Activated B cell treated with CpG ODN at 0.5 μM for 24 hours (primary cell): Measurements from ENCODE around the gene MCUR1. TPM values are rescaled to one million over a fixed set of nuclear protein-coding genes. Genes with fewer than 3 reads are reported as not detected.
A peak's percentile ranks its signal among the peaks of the same experiment; 100 is the strongest.
"Not testable (repeated sequence)": the region's sequence is repeated elsewhere in the genome, so short reads cannot be mapped to it uniquely, and the experiment has no call there.

Experiments
- ATAC-seq: fragments of 200-7000 bp; cut with Tn5 transposase; one replicate; pipeline ENCODE4 v1.10.0; 2021; ENCODE audit warnings: low read depth, mild to moderate bottlenecking, moderate library complexity
- CTCF ChIA-PET: fragments of 350-600 bp; sonication (Branson Sonifier 250); formaldehyde crosslinking; loops from one replicate; lab custom pipeline; 2021; ENCODE audit warnings: antibody characterized with exemption; lab: Charles Lee
- POLR2A ChIA-PET: fragments of 350-600 bp; sonication (Branson Sonifier 250); formaldehyde crosslinking; loops from one replicate; lab custom pipeline; 2021; ENCODE audit warnings: antibody characterized with exemption; lab: Charles Lee
- DNase-seq: peaks from one replicate; pipeline ENCODE4 v3.0.0; 2022
- H3K27ac Mint-ChIP-seq: one replicate; pipeline ENCODE4 v1.8.0; 2020; ENCODE audit warnings: mixed read lengths
- H3K27me3 Mint-ChIP-seq: one replicate; pipeline ENCODE4 v1.8.0; 2021; ENCODE audit warnings: mixed read lengths
- H3K36me3 Mint-ChIP-seq: one replicate; pipeline ENCODE4 v1.8.0; 2021; ENCODE audit warnings: low read depth, mixed read lengths
- H3K4me1 Mint-ChIP-seq: one replicate; pipeline ENCODE4 v1.8.0; 2021; ENCODE audit warnings: mixed read lengths
- H3K4me3 Mint-ChIP-seq: one replicate; pipeline ENCODE4 v1.8.0; 2020; ENCODE audit warnings: mild to moderate bottlenecking, mixed read lengths
- H3K9me3 Mint-ChIP-seq: one replicate; pipeline ENCODE4 v1.8.0; 2020; ENCODE audit warnings: mixed read lengths
- intact Hi-C: fragments of 100-400 bp; cut with micrococcal nuclease; formaldehyde crosslinking; loops from one replicate; pipeline ENCODE4 v1.15.1; 2024
- total RNA-seq: library from RNA; stranded (reverse); gene quantifications from 2 replicates; pipeline ENCODE4 v1.2.3, GENCODE V29; 2022
- TF ChIP-seq, protein P1 (sequence below): fragments of 200-600 bp; IDR thresholded peaks from one replicate; pipeline ENCODE4 v1.8.0; 2022; ENCODE audit warnings: antibody characterized with exemption, mild to moderate bottlenecking

Gene MCUR1
- total RNA-seq, 1 donor from 2014 or later, result 13.6 TPM

DNA sequence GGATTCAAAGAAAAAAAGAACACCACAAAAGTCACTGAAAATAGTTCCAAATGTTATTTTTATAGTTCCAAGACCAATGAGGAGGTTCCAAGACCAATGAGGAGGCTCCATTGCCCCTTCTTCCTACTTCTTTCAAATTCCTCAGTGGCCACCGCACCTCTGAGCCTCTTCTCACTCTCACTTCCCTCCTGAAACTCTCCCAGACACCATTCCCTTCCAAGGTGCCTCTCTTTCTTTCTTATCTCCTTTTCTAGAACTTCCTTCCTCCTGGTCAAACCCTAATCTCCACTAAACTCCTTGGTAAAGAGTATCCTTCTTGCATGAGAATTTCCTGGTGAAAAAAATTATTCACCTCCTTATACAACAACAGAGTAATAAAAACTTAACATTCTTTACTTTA is 20.4 kb upstream of the MCUR1 start:
- no peaks in the 10 kb centered on the region for H3K36me3 Mint-ChIP-seq
- DNase-seq, result no peak
- POLR2A ChIA-PET, result interaction anchor here (0.7 kb wide), 1 partner anchor 1797 kb away, joined by 3 read pairs; no protein-coding TSS in a partner anchor

DNA sequence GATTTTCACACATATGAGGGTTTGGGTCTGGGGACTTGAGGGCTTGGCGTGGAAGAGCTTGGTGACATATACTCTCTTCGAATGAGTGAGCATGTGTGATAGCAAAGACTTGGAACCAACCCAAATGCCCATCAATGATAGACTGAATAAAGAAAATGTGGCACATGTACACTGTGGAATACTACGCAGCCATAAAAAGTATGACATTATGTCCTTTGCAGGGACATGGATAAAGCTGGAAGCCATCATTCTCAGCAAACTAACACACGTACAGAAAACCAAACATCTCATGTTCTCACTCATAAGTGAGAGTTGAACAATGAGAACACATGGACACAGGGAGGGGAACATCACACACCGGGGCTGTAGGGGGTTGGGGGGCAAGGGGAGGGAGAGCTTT is 19.7 kb upstream of the MCUR1 start:
- CTCF ChIA-PET, ATAC-seq, H3K9me3 Mint-ChIP-seq, H3K4me3 Mint-ChIP-seq, H3K27ac Mint-ChIP-seq, H3K27me3 Mint-ChIP-seq, H3K36me3 Mint-ChIP-seq, POLR2A ChIA-PET, DNase-seq: not testable (repeated sequence)
- intact Hi-C loops, result loop anchor here (1.0 kb wide), 1 partner anchor 31 kb away; no protein-coding TSS in a partner anchor
- peaks cover 17% of the 10 kb centered on the region for H3K4me1 Mint-ChIP-seq

More for the DNA sequence above, 20.4 kb upstream of the MCUR1 start:
- Mint-ChIP-seq H3K9me3 (peaks cover 3% of the 10 kb centered on the region), H3K4me3 (no peak overlapping the region), H3K27ac (no peak overlapping the region), H3K4me1 (peaks cover 17% of the 10 kb centered on the region), H3K27me3 (peaks cover 3% of the 10 kb centered on the region)
- intact Hi-C loops, result loop anchor here (1.0 kb wide), 1 partner anchor 31 kb away; no protein-coding TSS in a partner anchor
- CTCF ChIA-PET, result no interaction called here
- ATAC-seq, result no peak
- TF ChIP-seq, protein P1, sequence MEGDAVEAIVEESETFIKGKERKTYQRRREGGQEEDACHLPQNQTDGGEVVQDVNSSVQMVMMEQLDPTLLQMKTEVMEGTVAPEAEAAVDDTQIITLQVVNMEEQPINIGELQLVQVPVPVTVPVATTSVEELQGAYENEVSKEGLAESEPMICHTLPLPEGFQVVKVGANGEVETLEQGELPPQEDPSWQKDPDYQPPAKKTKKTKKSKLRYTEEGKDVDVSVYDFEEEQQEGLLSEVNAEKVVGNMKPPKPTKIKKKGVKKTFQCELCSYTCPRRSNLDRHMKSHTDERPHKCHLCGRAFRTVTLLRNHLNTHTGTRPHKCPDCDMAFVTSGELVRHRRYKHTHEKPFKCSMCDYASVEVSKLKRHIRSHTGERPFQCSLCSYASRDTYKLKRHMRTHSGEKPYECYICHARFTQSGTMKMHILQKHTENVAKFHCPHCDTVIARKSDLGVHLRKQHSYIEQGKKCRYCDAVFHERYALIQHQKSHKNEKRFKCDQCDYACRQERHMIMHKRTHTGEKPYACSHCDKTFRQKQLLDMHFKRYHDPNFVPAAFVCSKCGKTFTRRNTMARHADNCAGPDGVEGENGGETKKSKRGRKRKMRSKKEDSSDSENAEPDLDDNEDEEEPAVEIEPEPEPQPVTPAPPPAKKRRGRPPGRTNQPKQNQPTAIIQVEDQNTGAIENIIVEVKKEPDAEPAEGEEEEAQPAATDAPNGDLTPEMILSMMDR, result no peak

DNA sequence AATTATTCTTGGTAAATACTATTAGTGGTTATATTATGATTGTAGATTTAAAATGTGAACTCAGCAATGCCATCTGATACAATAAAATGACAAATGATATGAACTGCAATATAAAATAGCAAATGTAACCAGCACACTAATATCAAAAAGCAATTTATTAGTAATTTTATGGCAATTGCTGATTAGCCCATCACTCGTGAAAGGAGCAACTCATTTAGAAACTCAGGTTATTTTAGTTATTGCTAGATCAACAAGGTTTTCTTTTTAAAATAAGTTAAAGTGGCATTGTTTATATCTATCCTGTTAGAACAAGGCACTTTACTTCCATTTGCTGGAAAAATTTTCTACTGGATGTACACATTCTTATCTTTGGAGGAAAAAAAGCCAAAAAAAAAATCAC is 18.4 kb upstream of the MCUR1 start:
- Mint-ChIP-seq H3K36me3 (no peaks in the 10 kb centered on the region), H3K27me3 (peaks cover 3% of the 10 kb centered on the region), H3K9me3 (peaks cover 10% of the 10 kb centered on the region), H3K27ac (no peak overlapping the region), H3K4me3 (no peak overlapping the region), H3K4me1 (peaks cover 17% of the 10 kb centered on the region)
- TF ChIP-seq, protein P1, result no peak
- CTCF ChIA-PET, result no interaction called here
- DNase-seq, result no peak
- no peak for ATAC-seq
- POLR2A ChIA-PET, result no interaction called here
- intact Hi-C loops, result no loop called here

DNA sequence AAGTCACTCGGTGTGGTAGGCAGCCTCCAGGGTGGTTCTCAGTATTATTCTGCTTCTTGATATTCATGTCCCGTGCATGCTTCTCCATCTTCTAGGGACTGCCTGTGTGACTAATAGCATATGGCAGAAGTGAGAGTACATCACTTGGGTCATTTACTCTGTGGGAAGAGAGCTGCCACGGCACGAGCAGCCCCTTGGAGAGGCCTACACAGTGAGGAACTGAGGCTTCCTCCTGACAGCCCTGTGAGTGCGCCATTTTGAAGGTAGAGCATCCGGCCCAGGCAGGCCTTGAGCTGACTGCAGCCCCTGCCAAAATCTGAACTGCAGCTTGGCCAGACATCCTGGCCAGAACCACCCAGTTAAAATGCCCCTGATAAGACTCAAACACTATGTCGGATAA is 17.3 kb upstream of the MCUR1 start:
- POLR2A ChIA-PET, result no interaction called here

DNA sequence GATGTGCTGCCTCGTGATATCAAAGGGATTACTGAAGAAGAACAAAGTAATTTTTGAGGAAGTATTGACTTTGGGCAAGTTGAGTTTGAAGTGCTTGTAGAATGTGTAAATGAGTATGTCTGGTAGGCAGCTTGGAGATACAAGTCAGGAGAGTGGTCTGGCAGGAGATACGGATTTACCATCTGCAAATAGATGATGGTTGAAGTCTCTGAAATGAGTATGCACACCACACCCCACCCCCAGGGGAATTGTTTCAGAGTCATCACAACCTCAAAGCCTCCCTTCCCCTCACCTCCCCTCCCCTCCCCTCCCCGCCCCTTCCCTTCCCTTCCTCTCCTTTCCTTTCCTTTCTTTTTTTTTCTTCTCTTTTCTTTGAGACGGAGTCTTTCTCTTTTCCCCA is 16.4 kb upstream of the MCUR1 start:
- intact Hi-C loops, result no loop called here
- CTCF ChIA-PET, result no interaction called here
- H3K36me3 Mint-ChIP-seq, result no peaks in the 10 kb centered on the region
- no peak overlapping the region for H3K4me3 Mint-ChIP-seq
- H3K27me3 Mint-ChIP-seq, result peaks cover 1% of the 10 kb centered on the region
- H3K27ac Mint-ChIP-seq, result no peak overlapping the region
- H3K4me1 Mint-ChIP-seq, result peaks cover 17% of the 10 kb centered on the region
- H3K9me3 Mint-ChIP-seq, result peaks cover 10% of the 10 kb centered on the region
- POLR2A ChIA-PET, result interaction anchor here (0.9 kb wide), 1 partner anchor 16 kb away, joined by 3 read pairs; the partner anchor contains the start of gene MCUR1
- ATAC-seq (peak; percentile 34), DNase-seq (no peak)
- TF ChIP-seq, protein P1, result no peak

More for the DNA sequence above, 17.3 kb upstream of the MCUR1 start:
- CTCF ChIA-PET, result no interaction called here
- peak; percentile 61 for ATAC-seq
- Mint-ChIP-seq H3K4me3 (no peak overlapping the region), H3K27me3 (peaks cover 1% of the 10 kb centered on the region), H3K36me3 (no peaks in the 10 kb centered on the region), H3K4me1 (peaks cover 17% of the 10 kb centered on the region), H3K27ac (no peak overlapping the region), H3K9me3 (peaks cover 10% of the 10 kb centered on the region)
- intact Hi-C loops, result no loop called here
- DNase-seq, result no peak
- TF ChIP-seq, protein P1, result no peak

DNA sequence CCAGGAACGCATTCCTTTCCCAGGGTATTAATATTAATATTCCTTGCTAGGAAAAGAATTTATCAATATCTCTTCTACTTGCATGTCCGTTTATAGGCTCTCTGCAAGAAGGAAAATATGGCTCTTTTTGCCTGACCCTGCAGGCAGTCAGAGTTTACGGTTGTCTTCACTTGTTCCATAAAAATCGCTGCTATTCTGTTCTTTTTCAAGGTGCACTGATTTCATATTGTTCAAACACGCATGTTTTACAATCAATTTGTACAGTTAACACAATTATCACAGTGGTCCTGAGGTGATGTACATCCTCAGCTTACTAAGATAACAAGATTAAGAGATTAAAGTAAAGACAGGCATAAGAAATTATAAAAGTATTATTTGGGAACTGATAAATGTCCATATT is 15.1 kb upstream of the MCUR1 start:
- ATAC-seq, H3K27ac Mint-ChIP-seq, intact Hi-C loops, H3K4me3 Mint-ChIP-seq, DNase-seq, POLR2A ChIA-PET, H3K27me3 Mint-ChIP-seq, H3K36me3 Mint-ChIP-seq, CTCF ChIA-PET: not testable (repeated sequence)
- peaks cover 10% of the 10 kb centered on the region for H3K9me3 Mint-ChIP-seq
- peaks cover 17% of the 10 kb centered on the region for H3K4me1 Mint-ChIP-seq

DNA sequence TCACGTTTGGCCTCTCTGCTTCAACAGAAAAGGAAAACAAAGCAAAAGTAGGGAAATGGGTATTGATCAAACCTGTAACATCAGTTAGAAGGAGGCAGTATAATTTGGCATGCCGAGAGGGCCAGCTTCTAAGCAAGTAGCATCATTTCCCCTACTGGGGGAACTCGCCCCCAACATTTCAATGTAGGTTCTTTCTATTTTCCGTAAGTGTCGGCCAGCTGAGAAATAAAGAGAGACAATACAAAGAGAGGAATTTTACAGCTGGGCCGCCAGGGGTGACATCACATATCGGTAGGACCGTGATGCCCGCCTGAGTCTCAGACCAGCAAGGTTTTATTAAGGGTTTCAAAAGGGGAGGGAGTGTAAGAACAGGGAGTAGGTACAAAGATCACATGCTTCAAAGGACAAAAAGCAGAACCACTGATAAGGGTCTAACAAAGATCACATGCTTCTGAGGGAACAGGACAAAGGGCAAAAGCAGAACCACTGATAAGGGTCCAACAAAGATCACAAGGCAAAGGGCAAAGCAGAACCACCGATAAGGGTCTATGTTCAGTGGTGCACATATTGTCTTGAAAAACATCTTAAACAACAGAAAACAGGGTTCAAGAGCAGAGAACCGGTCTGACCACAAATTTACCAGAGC is 14.4 kb upstream of the MCUR1 start:
- H3K4me1 Mint-ChIP-seq, result peaks cover 17% of the 10 kb centered on the region
- H3K9me3 Mint-ChIP-seq, H3K27me3 Mint-ChIP-seq, POLR2A ChIA-PET, H3K4me3 Mint-ChIP-seq, ATAC-seq, H3K36me3 Mint-ChIP-seq, intact Hi-C loops, H3K27ac Mint-ChIP-seq, CTCF ChIA-PET, DNase-seq: not testable (repeated sequence)
